ENCODE measurements around the gene CSMD2. TPM values are rescaled to one million over a fixed set of nuclear protein-coding genes. Genes with fewer than 3 reads are reported as not detected.

CSMD2 gene
- polyA plus RNA-seq, 1 of the 3 experiments (the other 2 are of a cell fraction), result not detected

DNA sequence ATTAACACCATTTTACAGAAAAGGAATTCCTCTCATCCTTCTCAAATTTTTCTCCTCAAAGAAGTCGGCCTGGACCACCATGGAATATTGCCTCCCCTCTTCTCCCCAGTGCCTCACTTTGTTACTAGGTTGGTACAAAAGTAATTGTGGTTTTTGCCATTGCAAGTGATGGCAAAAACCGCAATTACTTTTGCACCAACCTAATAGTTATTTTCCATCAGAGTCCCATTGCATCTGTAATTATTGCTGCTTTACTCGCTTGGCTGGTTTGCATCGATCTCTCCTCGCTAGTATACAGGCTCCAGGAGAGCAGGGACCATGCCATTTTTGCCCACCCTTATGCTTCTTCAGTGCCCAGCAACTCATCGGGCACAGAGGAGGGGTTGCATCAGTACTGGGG, 10.7 kb upstream of the CSMD2 start:
- H3K4me1 ChIP-seq (ENCODE audit: control insufficient read depth in 1 of 2, insufficient read depth in 2 of 2, low read depth in 1 of 2, low read length in 1 of 2), result no peaks in the 10 kb centered on the region
- no peak overlapping the region for H3K4me2 ChIP-seq
- H3K27ac ChIP-seq (ENCODE audit: low read depth in 2 of 2, low read length in 1 of 2), result no peak overlapping the region
- no peaks in the 10 kb centered on the region for H3K9me2 ChIP-seq
- ChIA-PET CTCF (interaction anchor here (1.0 to 1.1 kb wide), 2 partner anchors 13 to 543 kb away, joined by 3 to 4 read pairs; no protein-coding TSS in a partner anchor), POLR2A (no interaction called here)
- no peaks in the 10 kb centered on the region for H3F3A ChIP-seq (replicated peaks; ENCODE audit: insufficient read depth)
- no peaks in the 10 kb centered on the region for H4K20me1 ChIP-seq (ENCODE audit: insufficient read depth)
- no peaks in the 10 kb centered on the region for H3K36me3 ChIP-seq (replicated peaks in 1 of 2; ENCODE audit: control insufficient read depth in 1 of 2, insufficient read depth in 2 of 2, low read length in 1 of 2)
- H3K9ac ChIP-seq, result no peak overlapping the region
- H3K4me3 ChIP-seq (ENCODE audit: low read depth in 2 of 2, low read length in 1 of 2), result no peak overlapping the region
- no peak overlapping the region for H2AFZ ChIP-seq (ENCODE audit: low read depth)
- TF ChIP-seq TEAD4 (IDR thresholded peaks at IDR 0.05; ENCODE audit: borderline replicate concordance, insufficient read depth), result no peak
- H3K79me2 ChIP-seq (ENCODE audit: insufficient read depth), result no peaks in the 10 kb centered on the region
- no peaks in the 10 kb centered on the region for H3K27me3 ChIP-seq (ENCODE audit: insufficient read depth)
- DNase-seq, result no peak
- WGBS (ENCODE audit: low lambda C conversion rate), result 36% methylated on average over 6 of the region's 6 CpGs
- no peaks in the 10 kb centered on the region for H3K9me3 ChIP-seq

DNA sequence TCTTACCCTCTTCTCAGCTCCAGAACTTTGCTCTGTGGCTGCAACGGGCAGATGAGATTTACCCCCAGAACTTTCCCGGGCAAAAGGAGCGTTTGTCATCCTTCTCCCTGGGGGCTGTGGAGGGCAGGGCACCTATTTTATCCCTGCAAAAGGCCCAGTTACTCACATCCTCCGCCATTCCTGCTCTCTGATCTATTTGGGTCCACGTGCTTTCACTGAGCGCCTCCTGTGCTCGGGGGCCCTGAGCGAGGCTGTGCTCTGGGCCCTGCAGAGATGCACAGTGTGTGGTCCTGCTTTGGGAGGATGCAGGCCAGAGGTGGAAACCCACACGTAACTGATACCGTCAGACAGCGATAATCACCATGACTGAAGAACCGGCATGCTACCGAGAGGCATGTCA, 2.4 kb upstream of the CSMD2 start:
- Histone ChIP-seq H3K79me2 (ENCODE audit: insufficient read depth) (no peaks in the 10 kb centered on the region), H3K27ac (ENCODE audit: low read depth in 2 of 2, low read length in 1 of 2) (no peak overlapping the region), H3K4me2 (no peak overlapping the region), H3K9ac (no peak overlapping the region), H4K20me1 (ENCODE audit: insufficient read depth) (no peaks in the 10 kb centered on the region), H3F3A (replicated peaks; ENCODE audit: insufficient read depth) (no peaks in the 10 kb centered on the region), H3K4me1 (ENCODE audit: control insufficient read depth in 1 of 2, insufficient read depth in 2 of 2, low read depth in 1 of 2, low read length in 1 of 2) (peaks cover 0 to 15% of the 10 kb centered on the region in 2 experiments; a peak in 1 of 4 replicates), H3K9me3 (no peaks in the 10 kb centered on the region), H3K9me2 (no peaks in the 10 kb centered on the region), H2AFZ (ENCODE audit: low read depth) (no peak overlapping the region), H3K36me3 (replicated peaks in 1 of 2; ENCODE audit: control insufficient read depth in 1 of 2, insufficient read depth in 2 of 2, low read length in 1 of 2) (no peaks in the 10 kb centered on the region), H3K4me3 (ENCODE audit: low read depth in 2 of 2, low read length in 1 of 2) (no peak overlapping the region), H3K27me3 (ENCODE audit: insufficient read depth) (no peaks in the 10 kb centered on the region)
- 63% methylated on average over 10 of the region's 13 CpGs for WGBS (ENCODE audit: low lambda C conversion rate)
- DNase-seq, result no peak
- ChIA-PET CTCF (interaction anchor here (0.8 to 1.6 kb wide), 3 partner anchors 11 to 535 kb away, joined by 3 to 4 read pairs (median 4); no protein-coding TSS in a partner anchor), POLR2A (no interaction called here)
- no peak for TF ChIP-seq MAX (IDR thresholded peaks at IDR 0.05; ENCODE audit: low read depth)
- TF ChIP-seq, protein P1, sequence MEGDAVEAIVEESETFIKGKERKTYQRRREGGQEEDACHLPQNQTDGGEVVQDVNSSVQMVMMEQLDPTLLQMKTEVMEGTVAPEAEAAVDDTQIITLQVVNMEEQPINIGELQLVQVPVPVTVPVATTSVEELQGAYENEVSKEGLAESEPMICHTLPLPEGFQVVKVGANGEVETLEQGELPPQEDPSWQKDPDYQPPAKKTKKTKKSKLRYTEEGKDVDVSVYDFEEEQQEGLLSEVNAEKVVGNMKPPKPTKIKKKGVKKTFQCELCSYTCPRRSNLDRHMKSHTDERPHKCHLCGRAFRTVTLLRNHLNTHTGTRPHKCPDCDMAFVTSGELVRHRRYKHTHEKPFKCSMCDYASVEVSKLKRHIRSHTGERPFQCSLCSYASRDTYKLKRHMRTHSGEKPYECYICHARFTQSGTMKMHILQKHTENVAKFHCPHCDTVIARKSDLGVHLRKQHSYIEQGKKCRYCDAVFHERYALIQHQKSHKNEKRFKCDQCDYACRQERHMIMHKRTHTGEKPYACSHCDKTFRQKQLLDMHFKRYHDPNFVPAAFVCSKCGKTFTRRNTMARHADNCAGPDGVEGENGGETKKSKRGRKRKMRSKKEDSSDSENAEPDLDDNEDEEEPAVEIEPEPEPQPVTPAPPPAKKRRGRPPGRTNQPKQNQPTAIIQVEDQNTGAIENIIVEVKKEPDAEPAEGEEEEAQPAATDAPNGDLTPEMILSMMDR (IDR thresholded peaks at IDR 0.05), result no peak
- no peak for TF ChIP-seq MXI1 (IDR thresholded peaks at IDR 0.05; ENCODE audit: low read depth, low read length)
- TF ChIP-seq REST (IDR thresholded peaks at IDR 0.05; ENCODE audit: low read depth, low read length), result no peak
- TF ChIP-seq TAF1 (IDR thresholded peaks at IDR 0.05; ENCODE audit: borderline replicate concordance, low read depth, low read length), result no peak
